GM18907 (cell line): ENCODE data around the gene CDH12.

Source experiments
- ATAC-seq: cut with Tn5 transposase; IDR thresholded peaks from one replicate; pipeline ENCODE4 v1.9.1; 2021; ENCODE audit warnings: mild to moderate bottlenecking, moderate library complexity; ENCODE audit not compliant: unreplicated experiment

CDH12 gene

DNA sequence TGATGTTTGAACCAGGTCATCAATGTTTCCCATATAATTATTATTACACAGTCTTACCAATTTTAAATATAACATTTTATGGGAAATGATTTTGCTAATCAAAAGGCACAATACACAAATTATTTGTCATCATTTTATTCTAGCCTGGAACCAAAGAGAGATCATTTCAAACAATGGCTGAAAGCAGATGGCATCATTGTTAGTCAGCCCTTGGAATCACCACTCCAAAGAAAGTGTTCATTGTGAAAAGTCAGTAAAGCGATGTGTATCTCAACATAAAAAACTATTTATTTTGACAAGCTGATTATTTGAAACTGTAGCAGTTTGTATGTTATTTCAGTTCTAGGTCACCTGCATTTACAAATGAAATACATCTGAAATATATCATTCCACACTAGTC is 1068.7 kb downstream of the CDH12 start:
- no peak for ATAC-seq

DNA sequence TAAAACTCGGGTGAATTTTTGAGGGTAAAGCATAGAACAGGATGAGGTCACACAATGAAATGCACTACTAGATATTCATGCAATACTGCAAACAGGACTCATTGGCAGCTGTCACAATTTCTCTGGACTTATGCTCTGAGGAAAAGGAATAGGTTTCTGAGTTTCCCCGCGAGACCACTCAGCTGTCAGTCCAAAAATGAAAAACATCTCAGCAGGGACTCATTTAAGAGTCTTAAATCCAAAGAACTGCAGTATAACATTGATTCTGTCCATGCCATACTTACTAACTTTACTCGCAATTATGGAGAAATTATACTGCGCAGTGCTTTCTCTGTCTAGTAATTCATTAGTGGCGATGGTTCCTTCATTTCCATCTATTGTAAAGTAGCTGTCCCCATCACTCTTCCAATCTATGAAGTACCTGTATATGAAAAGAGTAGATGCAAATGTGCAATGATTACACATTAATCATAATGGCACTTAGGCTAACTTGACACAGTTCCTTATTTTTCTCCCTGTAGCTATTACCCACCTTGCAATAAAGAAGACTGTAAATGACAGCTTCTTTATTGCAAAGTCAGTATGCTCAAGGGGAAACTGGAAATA is 1070.0 kb downstream of the CDH12 start:
- ATAC-seq, result no peak

DNA sequence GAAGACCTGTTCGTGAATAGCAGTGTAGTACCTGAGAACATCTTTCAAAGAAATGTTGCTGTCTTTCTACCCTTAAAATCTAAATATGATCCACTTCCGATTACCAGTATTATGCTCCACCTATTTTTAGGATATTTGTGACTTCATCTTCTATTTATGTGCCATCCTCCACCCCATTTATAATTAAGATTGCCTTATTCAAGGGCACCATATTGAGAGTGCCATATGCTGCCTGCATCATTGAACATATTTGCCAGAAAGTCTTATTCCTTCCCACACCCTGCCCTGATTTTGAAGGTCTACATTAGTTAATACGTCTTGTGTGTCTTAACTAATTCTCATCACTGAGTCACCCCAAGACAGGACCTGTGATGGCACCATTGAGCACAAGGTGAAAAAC is 1076.7 kb downstream of the CDH12 start:
- no peak for ATAC-seq

DNA sequence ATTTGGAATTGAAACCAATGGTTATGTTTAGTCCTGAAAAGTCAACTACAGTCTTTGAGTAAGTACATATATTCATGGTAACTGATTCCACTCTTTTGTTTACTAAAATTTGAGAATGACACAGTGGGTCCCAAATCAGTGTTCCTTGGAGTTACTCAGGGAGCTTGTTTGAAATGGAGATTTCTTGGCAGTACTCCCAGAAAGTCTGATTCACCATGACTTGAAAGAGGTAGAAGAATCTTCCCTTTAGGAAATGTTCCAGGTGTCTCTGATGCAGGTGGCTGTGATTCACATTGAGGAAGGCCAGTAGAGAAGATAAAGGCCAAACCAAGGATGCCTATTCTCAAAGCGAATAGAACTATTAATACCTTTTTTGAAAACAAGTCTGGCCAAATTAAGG is 1078.3 kb downstream of the CDH12 start:
- no peak for ATAC-seq

DNA sequence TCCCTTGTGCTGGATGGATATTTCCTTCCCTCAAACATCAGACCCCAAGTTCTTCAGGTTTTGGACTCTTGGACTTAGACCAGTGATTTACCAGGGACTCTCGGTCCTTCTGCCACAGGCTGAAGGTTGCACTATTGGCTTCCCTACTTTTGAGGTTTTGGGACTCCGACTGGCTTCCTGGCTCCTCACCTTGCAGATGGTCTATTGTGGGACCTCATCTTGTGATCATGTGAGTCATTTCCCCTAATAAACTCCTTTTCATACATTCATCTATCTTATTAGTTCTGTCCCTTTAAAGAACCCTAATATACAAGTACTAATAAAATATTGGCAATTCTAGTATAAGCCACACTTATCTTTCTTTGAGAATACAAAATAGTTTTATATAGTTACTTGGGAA is 1078.9 kb downstream of the CDH12 start:
- ATAC-seq, result no peak

DNA sequence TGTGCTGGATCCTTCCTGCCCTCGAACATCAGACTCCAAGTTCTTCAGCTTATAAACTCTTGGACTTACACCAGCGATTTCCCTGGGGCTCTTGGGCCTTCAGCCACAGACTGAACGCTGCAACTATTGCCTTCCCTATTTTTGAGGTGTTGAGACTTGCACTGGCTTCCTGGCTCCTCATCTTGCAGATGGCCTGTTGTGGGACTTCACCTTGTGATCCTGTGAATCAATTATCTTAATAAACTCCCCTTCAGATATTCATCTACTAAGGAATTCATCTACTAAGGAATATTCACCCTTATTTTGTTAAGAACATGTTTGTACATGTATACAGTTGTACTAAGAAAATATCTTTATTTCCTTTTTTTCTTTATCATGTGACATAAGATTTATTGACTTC is 1079.7 kb downstream of the CDH12 start:
- ATAC-seq, result no peak

DNA sequence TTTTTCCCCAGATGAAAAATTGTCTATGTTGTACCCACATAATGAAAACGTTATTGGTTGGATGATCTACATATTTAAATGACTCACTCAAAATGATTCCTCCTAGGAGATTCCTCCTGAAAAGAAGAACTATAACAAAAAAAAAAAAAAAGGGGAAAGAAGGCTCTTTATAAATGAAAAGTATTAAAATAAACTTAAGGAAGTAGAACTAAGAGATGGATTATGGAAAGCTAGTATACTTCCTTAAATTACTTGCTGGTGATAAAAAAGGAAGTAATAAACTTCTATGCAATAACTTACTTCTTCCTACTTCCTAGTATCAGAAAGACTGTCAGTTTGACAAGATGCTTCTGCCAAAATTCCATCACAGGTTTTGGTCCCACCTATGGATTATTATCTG is 1087.7 kb downstream of the CDH12 start:
- no peak for ATAC-seq

DNA sequence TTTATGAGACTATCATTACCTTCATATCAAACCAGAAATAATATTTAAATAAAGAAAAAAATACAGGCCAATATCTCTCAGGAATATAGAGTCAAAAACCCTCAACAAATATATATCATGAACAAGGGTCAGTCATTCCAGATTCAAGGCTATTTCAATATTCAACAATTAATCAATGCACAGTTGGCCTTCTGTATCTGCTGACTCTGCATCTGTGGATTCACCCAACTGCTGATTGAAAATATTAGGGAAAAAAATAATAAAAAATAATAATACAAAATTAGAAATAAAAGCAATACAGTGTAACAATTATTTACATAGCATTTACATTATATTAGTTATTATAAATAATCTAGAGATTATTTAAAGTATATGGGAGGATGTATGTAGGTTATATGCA is 1114.0 kb downstream of the CDH12 start:
- no peak for ATAC-seq

DNA sequence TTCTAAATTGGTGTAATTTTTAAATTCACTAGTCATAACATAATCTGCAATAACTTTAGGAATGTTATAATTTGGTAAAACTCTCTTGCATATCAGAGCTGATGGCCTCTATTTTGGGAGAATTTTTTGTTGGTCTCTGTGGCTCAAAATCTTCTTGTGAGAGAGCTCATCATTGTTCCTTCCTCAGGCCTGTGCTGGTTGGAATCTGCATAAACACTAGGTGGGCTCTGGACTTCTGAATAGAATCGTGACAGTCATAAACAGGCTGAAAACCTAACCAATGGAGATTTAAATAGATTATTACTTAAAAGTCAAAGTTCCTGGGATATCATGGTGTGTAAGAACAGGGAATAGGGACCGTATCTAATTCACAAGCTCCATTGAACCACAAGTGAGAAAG is 1129.6 kb downstream of the CDH12 start:
- ATAC-seq, result no peak

DNA sequence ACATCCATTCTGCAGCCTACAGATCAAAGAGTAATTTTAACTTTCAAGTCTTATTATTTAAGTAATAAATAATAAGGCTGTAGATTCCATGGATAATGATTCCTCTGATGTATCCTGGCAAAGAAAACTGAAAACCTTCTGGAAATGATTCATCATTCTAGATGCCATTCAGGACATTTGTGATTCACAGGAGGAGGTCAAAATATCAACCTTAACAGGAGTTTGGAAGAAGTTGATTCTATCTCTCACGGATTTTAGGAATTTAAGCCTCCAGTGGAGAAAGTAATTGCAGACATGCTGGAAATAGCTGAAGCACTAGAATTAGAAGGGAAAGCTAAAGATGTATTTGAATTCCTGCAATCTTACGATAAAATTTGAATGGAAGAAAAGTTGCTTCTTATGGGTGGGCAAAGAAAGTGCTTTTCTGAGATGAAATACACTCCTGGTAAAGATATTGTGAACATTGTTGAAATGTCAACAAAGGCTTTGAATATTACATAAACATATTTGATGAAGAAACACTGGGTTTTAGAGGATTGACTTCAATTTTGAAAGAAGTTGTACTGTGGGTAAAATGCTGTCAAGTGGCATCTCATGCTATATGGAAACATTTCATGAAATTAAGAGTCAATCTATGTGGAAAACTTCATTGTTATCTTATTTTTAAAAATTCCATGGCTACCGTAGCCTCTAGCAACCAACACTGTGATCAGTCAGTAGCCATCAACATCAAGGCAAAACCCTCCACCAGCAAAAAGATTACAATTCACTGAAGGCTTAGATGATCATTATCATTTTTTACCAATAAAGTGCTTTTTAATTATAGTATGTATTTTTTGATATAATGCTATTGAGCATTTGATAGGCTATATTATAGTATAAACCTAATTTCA is 1141.0 kb downstream of the CDH12 start:
- ATAC-seq, result no peak

DNA sequence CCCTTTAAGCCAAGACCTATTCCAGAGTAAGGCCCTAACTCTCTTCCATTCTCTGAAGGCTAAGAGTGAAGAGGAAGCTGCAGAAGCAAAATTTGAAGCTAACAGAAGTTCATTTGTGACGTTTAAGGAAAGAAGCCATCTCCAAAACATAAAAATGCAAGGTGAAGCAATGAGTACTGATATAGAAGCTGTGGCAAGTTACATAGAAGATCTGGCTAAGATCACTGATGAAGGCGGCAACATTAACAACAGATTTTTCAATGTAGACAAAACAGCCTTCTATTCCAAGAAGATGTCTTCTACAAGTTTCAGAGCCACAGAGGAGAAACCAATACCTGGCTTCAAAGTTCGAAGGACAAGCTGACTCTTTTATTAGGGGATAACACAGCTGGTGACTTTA is 1143.4 kb downstream of the CDH12 start:
- no peak for ATAC-seq

DNA sequence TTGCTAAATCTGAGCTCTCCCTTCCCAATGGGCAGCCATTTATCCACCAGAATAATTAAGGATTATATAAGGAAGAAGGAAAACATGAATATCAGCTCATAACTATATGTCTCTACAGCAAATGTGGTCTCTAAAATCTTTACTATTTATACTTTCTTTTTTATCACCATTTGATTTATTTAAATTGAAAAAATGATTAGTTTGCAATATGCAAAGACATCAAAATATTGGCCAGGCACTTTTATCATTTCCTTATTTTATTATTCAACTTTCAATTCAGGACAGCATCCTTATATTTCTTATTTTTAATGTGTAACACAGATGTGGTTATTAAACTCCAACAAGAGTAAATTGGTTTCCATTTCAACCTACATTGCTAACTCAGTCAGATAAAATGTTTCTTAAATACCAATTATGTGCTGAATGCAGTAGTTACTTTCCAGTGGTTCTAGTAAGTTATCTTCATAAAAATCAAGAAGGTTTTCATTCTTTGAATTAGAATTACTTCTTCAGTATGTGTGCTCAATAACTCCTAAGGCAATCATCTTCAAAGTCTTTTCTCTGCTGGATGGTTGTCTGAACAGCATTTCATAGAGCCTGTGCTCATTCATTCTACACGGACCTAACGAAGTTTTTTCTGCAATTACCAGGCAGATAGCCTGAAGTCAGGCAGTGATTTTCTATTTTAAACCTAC is 1148.0 kb downstream of the CDH12 start:
- no peak for ATAC-seq

DNA sequence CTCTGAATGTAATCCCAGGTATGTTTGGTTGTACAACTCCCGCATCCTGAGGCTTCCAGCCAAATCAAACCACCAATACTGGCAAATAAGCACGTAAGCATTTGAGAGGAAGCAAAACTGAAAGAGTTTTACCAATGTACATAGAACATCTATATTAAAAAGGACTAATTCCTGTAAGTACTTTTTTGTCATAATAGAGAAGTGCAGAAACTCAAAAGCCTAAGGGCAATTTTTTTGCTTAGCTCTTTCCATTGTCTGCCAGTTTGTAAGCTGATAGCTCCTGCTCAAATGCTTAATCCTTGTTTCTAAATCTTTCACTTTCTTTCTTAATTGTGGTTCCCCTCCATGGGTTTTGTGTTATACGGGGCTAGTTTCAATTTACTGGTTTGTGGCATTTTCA is 1151.8 kb downstream of the CDH12 start:
- ATAC-seq, result no peak
